Cerebellar cortex (tissue), 1 donor: ENCODE measurements around the gene MCM3AP.

Source experiments
- DNase-seq: peaks from one replicate; pipeline ENCODE4 v3.0.0-alpha.2; 2015; ENCODE audit warnings: low spot score

The MCM3AP gene

GRCh38 chr21:46216132-46216747 lies 69.2 kb downstream of the MCM3AP start:
- DNase-seq: no peak

GRCh38 chr21:46215436-46216131 lies 69.8 kb downstream of the MCM3AP start:
- DNase-seq: no peak

DNA sequence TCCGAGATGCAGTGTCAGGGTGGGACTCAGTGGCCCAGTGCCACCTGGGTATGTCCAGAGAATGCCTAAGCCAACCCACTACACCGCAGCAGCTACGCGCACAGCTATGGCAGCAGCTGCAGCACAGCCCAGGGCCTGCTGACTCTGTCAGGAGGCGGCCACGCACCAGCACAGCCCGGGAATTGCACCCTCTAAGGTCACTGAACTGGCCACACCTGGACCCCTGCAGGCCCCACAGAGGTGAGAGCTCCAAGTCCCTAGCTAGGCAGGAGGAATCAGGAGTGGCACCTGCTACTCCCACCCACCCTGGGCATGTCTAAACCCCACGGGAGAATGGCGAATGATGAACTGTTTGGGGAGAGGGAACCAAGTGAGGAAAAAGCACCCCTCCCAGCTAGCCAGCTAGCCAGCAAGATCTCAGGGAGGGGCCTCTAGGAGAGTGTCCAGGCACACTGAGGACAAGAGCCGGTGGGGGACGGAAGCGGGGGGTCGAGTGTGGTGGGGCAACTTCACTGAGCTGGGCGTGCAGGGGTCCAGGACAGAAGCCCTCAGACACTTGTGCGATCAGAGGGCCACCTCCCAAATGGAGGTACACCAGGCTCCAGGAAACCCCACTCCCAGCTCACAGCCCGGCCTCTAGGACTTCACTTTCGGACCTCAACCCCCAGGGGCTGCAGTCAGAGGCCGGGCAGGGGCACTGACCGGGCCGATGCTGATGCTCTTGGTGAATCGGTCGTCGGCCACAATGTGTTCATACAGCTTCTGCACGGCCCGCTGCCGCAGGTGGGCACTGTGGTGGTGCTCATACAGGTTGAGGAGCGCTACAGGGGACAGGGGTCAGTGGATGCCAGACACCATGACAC lies 70.7 kb downstream of the MCM3AP start:
- DNase-seq: no peak

DNA sequence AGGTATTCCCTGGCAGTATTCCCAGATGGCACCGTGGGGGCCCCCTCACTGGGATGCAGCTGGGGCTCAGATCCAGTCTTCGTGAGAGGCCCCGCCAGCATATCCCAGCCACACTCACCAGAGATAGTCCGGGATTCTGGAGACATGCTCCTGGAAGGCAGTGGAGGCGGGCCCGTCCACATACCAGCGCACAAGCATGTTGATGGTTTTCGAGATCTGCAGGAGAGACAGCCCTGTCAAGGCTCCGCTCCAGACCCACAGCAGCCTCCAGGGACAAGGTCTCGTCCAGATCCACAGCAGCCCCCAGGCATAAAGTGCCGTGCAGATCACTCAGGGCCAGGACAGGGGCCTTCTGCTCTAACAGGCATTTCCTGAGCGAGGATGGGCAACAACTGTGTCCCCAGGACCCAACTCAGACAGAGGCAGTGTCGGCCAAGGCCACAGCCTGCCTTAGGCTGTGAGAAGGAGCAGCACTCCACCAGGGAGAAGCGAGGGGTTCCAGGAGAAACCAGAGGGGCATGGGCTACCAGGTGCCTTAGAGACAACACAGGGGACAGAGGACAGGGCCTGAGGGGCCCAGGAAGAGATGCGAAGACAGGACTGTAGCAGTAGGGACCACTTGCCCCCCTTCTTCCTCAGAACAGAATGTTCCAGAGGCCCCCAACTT lies 71.7 kb downstream of the MCM3AP start:
- peak; percentile 14 for DNase-seq

- DNase-seq: no peak
These were observed 72.5 kb downstream of the MCM3AP start for GRCh38 chr21:46212721-46213484.

DNA sequence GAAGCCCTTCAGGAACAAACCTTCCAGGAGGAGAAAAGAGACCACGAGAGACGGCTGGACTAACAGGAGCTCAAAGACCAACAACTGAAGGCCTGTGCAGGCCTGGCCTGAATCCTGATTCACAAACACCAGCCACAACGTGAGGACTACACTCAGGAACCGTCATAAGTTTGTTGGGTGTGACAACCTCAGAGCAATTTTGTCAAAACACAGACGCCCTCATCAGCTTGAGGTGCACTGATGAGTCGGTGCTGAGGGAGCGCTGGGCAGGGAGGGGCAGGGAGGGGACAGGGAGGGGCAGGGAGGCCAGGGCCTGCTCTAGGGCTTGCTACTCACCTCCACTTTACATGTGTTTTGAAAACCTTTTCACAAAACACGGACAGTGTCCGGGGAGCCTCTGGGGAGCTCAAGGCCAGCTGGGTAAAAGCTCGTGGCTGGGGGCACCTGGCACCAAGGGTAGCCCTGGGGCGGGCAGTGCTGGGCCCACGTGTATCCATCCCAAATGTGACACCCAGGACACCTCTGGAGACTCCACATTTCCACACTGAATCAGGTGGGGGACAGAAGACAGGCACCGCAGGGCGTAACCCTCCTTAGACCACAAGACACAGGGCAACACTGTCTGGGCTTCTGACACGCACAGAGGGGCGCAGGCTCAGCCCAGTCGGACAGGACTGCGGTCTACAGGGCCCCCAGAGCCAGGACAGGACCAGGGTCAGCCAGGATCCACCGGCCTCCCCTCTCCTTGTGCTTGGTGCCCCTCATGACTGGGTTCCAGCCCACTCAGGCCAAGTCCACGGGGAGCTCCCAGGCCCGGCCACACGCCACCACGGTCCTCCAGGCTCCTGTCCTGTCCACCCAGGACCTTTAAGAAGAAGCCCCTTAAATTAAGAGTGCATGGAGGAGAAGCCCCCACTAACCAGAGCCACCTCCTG lies 73.4 kb downstream of the MCM3AP start:
- no peak for DNase-seq

GRCh38 chr21:46211376-46211775 lies 74.0 kb downstream of the MCM3AP start:
- DNase-seq: no peak

DNA sequence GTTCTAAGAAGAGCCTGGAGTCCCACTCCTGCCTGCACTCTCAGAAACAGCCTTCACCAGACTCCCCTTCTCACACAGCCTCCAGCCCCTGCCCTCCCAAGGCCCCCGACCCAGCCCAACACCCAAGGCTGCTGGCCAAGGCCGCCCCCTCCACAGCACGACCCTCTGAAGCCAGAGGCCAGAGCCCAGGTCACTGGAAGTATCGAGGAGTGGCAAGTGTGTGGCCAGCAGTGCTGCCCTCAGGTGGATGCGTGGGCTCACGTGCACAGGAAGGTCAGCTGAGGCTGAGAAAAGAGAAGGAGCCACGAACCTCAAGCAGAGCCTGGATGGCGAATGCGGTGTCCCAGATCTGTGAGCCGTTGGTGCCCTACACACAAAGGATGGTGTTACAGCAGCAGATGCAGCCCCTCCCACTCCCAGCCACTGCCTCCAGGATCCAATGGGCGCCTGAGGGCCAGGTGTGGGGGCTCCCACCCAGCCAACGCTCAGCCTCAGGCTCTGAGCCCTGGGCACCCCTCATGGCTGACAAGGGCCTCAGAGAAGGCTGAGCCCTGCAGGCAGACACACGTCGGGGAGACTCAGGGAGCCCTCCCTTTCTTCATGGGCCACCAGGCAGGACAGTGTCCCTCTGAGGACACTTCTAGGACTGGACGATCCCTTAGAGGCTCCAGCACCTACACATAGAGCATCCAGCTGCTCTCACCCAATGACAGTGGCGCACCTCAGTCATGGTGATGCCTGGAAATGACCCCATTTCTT lies 74.9 kb downstream of the MCM3AP start:
- DNase-seq: no peak

DNA sequence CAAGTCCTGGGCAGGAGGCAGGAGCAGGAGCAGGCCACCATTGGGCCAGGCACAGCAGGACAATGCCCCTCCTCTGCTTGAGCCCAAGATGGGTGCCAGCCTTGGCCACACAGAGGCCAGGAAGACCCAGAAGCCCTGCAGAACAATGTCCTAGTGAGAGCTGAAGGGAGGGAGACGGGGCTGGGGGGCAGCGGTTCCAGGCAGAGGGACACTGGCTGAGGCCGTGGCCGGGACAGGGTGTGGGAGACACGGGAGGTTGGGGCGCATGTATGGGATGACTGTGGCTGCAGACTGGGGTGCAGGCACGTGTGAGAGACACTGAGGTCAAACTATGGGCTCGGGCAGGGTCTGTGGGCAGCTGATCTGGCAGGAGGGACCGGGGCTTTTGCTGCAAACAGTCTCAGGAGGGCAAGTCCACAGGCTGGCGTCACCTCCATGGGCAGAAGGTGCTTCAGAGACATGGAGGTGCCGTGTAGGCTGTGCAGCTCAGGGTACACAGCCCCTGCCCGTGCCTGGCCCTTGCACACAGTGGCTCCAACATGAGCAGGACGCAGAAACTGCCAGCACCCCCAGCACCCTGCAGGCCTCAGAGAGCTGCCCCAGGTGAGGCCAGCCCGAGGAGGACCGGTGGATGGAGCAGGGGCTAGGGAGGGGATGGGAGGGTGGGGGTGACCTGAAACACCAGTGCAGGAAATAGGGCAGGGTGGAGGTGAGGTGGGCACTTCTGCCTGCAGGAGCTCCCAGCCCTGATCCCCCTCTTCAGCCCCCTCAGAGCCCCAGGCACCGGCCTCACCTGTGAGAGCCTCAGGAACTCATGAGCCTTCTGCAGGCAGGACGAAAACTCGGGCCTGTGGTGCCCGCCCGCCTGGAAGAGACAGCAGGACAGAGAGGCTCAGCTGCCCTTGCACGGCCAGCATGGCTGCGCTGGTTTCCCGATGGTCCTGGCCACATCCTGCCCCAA lies 76.4 kb downstream of the MCM3AP start:
- no peak for DNase-seq

DNA sequence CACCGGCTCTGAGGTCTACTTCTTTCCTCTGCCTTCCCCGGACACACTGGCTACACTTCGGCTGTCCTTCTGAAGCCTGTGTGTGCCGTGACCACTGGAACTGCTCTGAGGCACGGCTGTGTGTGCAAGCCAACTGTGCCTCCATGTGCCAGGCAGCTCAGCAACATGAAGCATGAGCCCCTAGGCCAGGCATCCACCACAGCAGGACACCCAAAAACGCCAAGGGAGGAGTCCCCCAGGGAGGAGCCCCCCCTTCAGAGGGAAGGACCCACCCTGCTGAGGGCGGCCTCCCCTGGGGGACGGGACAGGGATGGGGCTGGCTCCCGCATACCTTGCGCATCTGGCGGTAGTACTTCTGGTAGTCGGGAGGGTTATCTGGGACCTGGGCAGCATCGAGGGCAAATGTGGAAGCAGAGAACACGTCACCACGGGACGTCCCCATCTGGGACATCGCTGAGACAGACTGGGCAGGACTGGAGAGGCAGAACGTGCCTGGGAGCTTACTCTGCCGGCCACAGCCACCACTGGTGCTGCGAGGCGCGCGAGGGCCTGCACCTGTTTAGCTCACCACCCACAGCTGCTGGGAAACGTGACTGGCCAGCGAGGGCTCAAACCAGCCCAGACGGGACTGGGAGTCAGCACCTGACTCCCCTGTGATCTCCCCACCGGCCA lies 77.4 kb downstream of the MCM3AP start:
- DNase-seq: no peak

DNA sequence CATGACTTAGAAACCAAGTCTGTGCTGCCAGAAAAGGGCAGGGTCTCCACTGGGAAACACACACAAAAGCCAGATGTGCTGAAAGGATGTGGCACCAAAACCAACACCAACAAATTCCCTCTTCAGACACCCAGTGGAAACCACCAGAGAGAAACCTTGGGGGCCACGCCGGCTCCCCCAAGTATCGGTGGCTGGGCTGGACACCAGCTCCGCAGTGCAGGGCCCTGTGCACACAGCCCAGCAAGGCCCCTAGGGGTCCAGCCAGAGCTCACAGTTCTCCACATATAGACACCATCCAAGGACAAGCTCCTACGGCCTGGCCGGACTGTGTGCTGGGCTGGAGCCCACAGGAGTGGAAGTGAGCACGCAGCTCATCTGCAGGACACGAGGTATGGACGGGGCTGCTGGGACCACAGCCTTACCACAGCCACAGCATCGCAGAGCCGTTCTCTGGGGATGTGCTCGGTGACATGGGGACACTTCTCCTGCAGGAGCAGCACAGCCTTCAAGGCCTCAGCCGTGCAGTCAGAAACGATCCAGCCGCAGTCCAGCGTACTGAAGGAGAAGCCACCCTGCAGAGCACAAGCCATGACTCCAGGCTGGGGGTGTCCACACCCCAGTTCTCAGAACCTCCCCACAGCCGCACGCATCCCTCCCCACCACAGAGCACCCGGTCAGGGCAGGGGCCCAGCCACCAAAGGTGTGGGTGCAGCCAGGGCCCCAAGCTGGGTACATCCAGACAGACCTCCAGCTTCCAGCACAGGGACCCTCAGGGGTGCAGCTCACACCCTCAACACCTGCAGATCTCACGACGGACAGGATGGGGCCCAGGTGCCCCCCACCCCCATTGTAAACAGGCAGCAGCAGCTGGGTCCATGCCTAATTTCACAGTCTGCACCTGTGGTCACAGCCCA lies 78.1 kb downstream of the MCM3AP start:
- no peak for DNase-seq

GRCh38 chr21:46206163-46207005 lies 79.0 kb downstream of the MCM3AP start:
- no peak for DNase-seq

- no peak for DNase-seq
These were observed 79.6 kb downstream of the MCM3AP start for GRCh38 chr21:46205766-46206162.

DNA sequence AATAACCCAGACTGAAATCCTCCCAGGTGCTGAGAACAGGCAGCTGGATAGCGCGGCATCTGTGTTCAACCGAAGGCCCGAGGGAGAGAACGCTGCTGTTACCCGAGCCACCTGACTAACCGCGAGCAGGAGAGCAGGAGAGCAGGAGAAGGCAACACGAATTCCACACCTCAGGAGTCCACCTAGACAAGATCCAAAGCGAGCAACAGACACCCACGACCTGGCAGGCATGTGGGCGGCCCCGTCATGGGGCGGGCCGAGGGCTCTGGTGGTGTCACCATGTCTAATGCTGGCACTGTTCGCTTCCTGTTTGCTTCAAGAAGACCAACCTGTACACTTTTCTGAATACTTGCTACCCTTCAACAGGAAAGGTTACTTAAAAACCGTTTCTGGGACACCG lies 80.2 kb downstream of the MCM3AP start:
- no peak for DNase-seq

DNA sequence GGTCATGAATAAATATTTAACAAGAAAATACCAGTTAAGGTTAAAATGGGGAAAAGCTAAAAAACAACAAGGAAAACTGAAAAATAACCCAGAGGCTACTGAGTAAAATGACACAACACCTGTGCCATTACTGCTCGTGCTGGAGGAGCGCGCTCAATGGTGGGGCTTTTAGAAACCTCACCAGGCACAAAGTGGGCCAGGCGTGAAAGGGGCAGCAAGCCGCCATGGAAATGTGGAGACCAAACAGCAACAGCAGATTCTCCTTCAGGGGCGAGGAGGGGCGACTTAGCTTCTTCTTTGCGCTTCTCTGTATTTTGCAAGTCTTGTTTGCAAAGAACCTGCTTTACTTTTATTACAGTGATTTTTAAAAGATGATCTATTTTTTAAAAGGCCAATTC lies 82.2 kb downstream of the MCM3AP start:
- no peak for DNase-seq

- no peak for DNase-seq
These were observed 82.7 kb downstream of the MCM3AP start for GRCh38 chr21:46202592-46203202.
